Spleen (tissue), 11 donors: ENCODE results near the gene KCNJ16. TPM values are rescaled to one million over a fixed set of nuclear protein-coding genes. Genes with fewer than 3 reads are reported as not detected.

Source experiments
- DNase-seq: peaks from one replicate; pipeline ENCODE4 v3.0.0-alpha.2; 2020
- H3K27ac ChIP-seq, 8 donors: fragments of 200-600 bp; sonication (generic) in 7 of 8; 1 replicate in 4 of 8; 2 replicates in 4 of 8; pipeline versions ENCODE4 v1.5.0 to v1.8.0; 2016 to 2021; ENCODE audit warnings: inconsistent platforms in 4 of 8, mild to moderate bottlenecking in 4 of 8, moderate library complexity in 1 of 8
- H3K27me3 ChIP-seq, 7 donors: fragments of 200-600 bp; sonication (generic) in 6 of 7; replicated peaks in 1 of 7; 1 replicate in 4 of 7; 2 replicates in 3 of 7; pipeline versions ENCODE4 v1.5.0 to v1.8.0; 2016 to 2021; ENCODE audit warnings: inconsistent platforms in 3 of 7, mild to moderate bottlenecking in 1 of 7
- H3K36me3 ChIP-seq, 6 donors: fragments of 200-600 bp; sonication (generic) in 5 of 6; 1 replicate in 4 of 6; 2 replicates in 2 of 6; pipeline versions ENCODE4 v1.5.0 to v1.8.0; 2016 to 2021; ENCODE audit warnings: inconsistent platforms in 2 of 6
- H3K4me1 ChIP-seq, 6 donors: fragments of 200-600 bp; sonication (generic) in 5 of 6; 1 replicate in 3 of 6; 2 replicates in 3 of 6; pipeline versions ENCODE4 v1.5.0 to v1.8.0; 2016 to 2021; ENCODE audit warnings: inconsistent platforms in 3 of 6
- H3K4me3 ChIP-seq, 8 donors: fragments of 200-600 bp; sonication (generic) in 7 of 8; 1 replicate in 4 of 8; 2 replicates in 4 of 8; pipeline versions ENCODE4 v1.5.0 to v1.8.0; 2016 to 2021; ENCODE audit warnings: inconsistent platforms in 4 of 8, mild to moderate bottlenecking in 4 of 8, moderate library complexity in 2 of 8
- H3K9me3 ChIP-seq, 8 donors: fragments of 200-600 bp; sonication (generic) in 7 of 8; 1 replicate in 4 of 8; 2 replicates in 4 of 8; pipeline versions ENCODE4 v1.5.0 to v1.8.0; 2016 to 2021; ENCODE audit warnings: inconsistent platforms in 4 of 8
- CTCF ChIP-seq, 11 experiments: fragments of 200-600 bp in 7 of 11; fragments of 450-650 bp in 4 of 11; sonication (generic) in 4 of 11; IDR thresholded peaks in 8 of 11; conservative IDR thresholded peaks in 3 of 11; 1 replicate in 7 of 11; 2 replicates in 4 of 11; pipeline versions ENCODE4 v1.4.0 to v1.8.0; 2016 to 2021; ENCODE audit warnings: antibody characterized with exemption in 11 of 11, inconsistent platforms in 4 of 11, mild to moderate bottlenecking in 1 of 11
- POLR2A ChIP-seq, 3 donors: fragments of 450-650 bp; IDR thresholded peaks; one replicate each; pipeline ENCODE4 v1.5.1; 2017; ENCODE audit warnings: antibody characterized with exemption in 3 of 3, mild to moderate bottlenecking in 1 of 3
- POLR2AphosphoS5 ChIP-seq, 3 donors: sonication (generic); formaldehyde crosslinking; IDR thresholded peaks; one replicate each; pipeline ENCODE4 v1.5.1; 2017; ENCODE audit warnings: antibody characterized with exemption in 3 of 3
- WGBS, 5 donors: extraction: QIAGEN DNeasy Blood & Tissue Kit in 3 of 5; methylation state at CpG; one replicate each; pipeline versions ENCODE4 v1.1.5 to v1.1.7; 2013 to 2018; 5-methylcytosine and 5-hydroxymethylcytosine counted together
- intact Hi-C: fragments of 100-400 bp; cut with DNase I; formaldehyde crosslinking; loops from one replicate; pipeline ENCODE4 v1.15.0; 2023; ENCODE audit warnings: low total_unique reads
- polyA plus RNA-seq, 3 donors: library from polyadenylated mRNA; stranded (reverse); fragments of 200-250 nt; gene quantifications; one replicate each; pipeline ENCODE4 v1.2.1, GENCODE V29; 2013
- total RNA-seq, 7 donors: library from RNA; depleted of rRNA in 3 of 7; stranded (reverse); fragments of >200 nt in 3 of 7; fragmentation: NEBNext Ultra II Directional in 4 of 7; extraction: Animal tissue kit (Norgen Biotek cat#: 25700) in 4 of 7; gene quantifications; one replicate each; pipeline versions ENCODE4 v1.1.0 to v1.2.1, GENCODE V29; 2016 to 2021
- donor health status: healthy with polysubstance abuse.
- donor health status: DM: no; HTN: no; CAD: no; lungs with moderate emphysema.
- donor health status: DM: no; HTN: no; CAD: no.
- donor health status: Bipolar disorder and iron deficiency.
- donor health status: healthy.
- donor health status: DM: no; HTN: no; CAD: no.
- donor health status: DM: yes; HTN: yes; CAD: no.

The KCNJ16 gene
- total and polyA plus RNA-seq, 10 donors, result 0.12 to 2.2 (median 0.86) TPM

GRCh38 chr17:70031341-70031740 is 43.7 kb upstream of the KCNJ16 start:
- no peak for TF ChIP-seq CTCF (IDR thresholded peaks at IDR 0.05 in 8 of 11, conservative IDR thresholded peaks at IDR 0.05 in 3 of 11)
- TF ChIP-seq POLR2AphosphoS5 (IDR thresholded peaks at IDR 0.05), result no peak
- no peak for TF ChIP-seq POLR2A (IDR thresholded peaks at IDR 0.05)
- DNase-seq, result no peak
- Histone ChIP-seq H3K4me3 (no peak overlapping the region), H3K27ac (no peak overlapping the region), H3K27me3 (peaks cover 0 to 10% (median 0%) of the 10 kb centered on the region in 7 donors), H3K4me1 (no peaks in the 10 kb centered on the region), H3K36me3 (no peaks in the 10 kb centered on the region), H3K9me3 (peaks cover 0 to 9% (median 5%) of the 10 kb centered on the region in 8 donors)
- intact Hi-C loops, result no loop called here

- Histone ChIP-seq H3K27me3 (peaks cover 0 to 10% (median 0%) of the 10 kb centered on the region in 7 donors), H3K4me3 (no peak overlapping the region), H3K36me3 (no peaks in the 10 kb centered on the region), H3K9me3 (peaks cover 0 to 9% (median 5%) of the 10 kb centered on the region in 8 donors), H3K27ac (peak overlapping the region in 4 of 8 donors; percentile 29 to 67 (median 64)), H3K4me1 (no peaks in the 10 kb centered on the region)
- DNase-seq, result no peak
- intact Hi-C loops, result no loop called here
- TF ChIP-seq POLR2A (IDR thresholded peaks at IDR 0.05), result no peak
- no peak for TF ChIP-seq POLR2AphosphoS5 (IDR thresholded peaks at IDR 0.05)
- no peak for TF ChIP-seq CTCF (IDR thresholded peaks at IDR 0.05 in 8 of 11, conservative IDR thresholded peaks at IDR 0.05 in 3 of 11)
These were observed 41.9 kb upstream of the KCNJ16 start for GRCh38 chr17:70033165-70033564.

- Histone ChIP-seq H3K4me1 (no peaks in the 10 kb centered on the region), H3K36me3 (no peaks in the 10 kb centered on the region), H3K9me3 (peaks cover 0 to 9% (median 5%) of the 10 kb centered on the region in 8 donors), H3K4me3 (no peak overlapping the region), H3K27me3 (peaks cover 0 to 8% (median 0%) of the 10 kb centered on the region in 7 donors), H3K27ac (peak overlapping the region in 7 of 8 donors; percentile 8 to 67 (median 62))
- intact Hi-C loops, result no loop called here
- 39 to 47% (median 44%) methylated on average over 5 of the region's 5 CpGs for WGBS, 5 donors
- no peak for TF ChIP-seq POLR2AphosphoS5 (IDR thresholded peaks at IDR 0.05)
- TF ChIP-seq POLR2A (IDR thresholded peaks at IDR 0.05), result no peak
- DNase-seq, result no peak
These were observed 40.9 kb upstream of the KCNJ16 start for GRCh38 chr17:70034158-70034557.

- no peak for TF ChIP-seq POLR2A (IDR thresholded peaks at IDR 0.05)
- no peak for TF ChIP-seq POLR2AphosphoS5 (IDR thresholded peaks at IDR 0.05)
- no peak for TF ChIP-seq CTCF (IDR thresholded peaks at IDR 0.05 in 8 of 11, conservative IDR thresholded peaks at IDR 0.05 in 3 of 11)
- WGBS, 5 donors, result 72 to 89% (median 82%) methylated on average over 2 of the region's 2 CpGs
- Histone ChIP-seq H3K9me3 (peaks cover 0 to 3% (median under 1%) of the 10 kb centered on the region in 8 donors), H3K27me3 (no peaks in the 10 kb centered on the region), H3K4me3 (no peak overlapping the region), H3K36me3 (no peaks in the 10 kb centered on the region), H3K4me1 (no peaks in the 10 kb centered on the region), H3K27ac (no peak overlapping the region)
- no peak for DNase-seq
- intact Hi-C loops, result no loop called here
These were observed 37.5 kb upstream of the KCNJ16 start for GRCh38 chr17:70037498-70037897.

- no peak overlapping the region for H3K4me3 ChIP-seq
- no peaks in the 10 kb centered on the region for H3K36me3 ChIP-seq
- H3K27me3 ChIP-seq, result no peaks in the 10 kb centered on the region
- H3K4me1 ChIP-seq, result no peaks in the 10 kb centered on the region
- TF ChIP-seq POLR2A (IDR thresholded peaks at IDR 0.05), result no peak
- no peak for TF ChIP-seq CTCF (IDR thresholded peaks at IDR 0.05 in 8 of 11, conservative IDR thresholded peaks at IDR 0.05 in 3 of 11)
- no peak for TF ChIP-seq POLR2AphosphoS5 (IDR thresholded peaks at IDR 0.05)
- intact Hi-C loops, result no loop called here
- WGBS, 5 donors, result 59 to 77% (median 72%) methylated on average over 2 of the region's 2 CpGs
- no peak for DNase-seq
- H3K27ac ChIP-seq, result no peak overlapping the region
- H3K9me3 ChIP-seq, result no peaks in the 10 kb centered on the region
These were observed 34.7 kb upstream of the KCNJ16 start for GRCh38 chr17:70040336-70040735.
